Omental fat pad (tissue), 4 donors: ENCODE results near the gene CD93. TPM values are rescaled to one million over a fixed set of nuclear protein-coding genes. Genes with fewer than 3 reads are reported as not detected.

Source experiments
- ATAC-seq: fragments of 150-250 bp; one replicate; pipeline ENCODE4 v1.9.1; 2016; ENCODE audit warnings: mild to moderate bottlenecking, moderate library complexity; ENCODE audit not compliant: low FRiP score
- DNase-seq: peaks from one replicate; pipeline ENCODE4 v3.0.0-alpha.2; 2019; ENCODE audit warnings: low spot score
- CTCF ChIP-seq, 3 donors: fragments of 450-650 bp; IDR thresholded peaks; one replicate each; pipeline ENCODE4 v1.5.1; 2016 to 2017; ENCODE audit warnings: antibody characterized with exemption in 3 of 3, mild to moderate bottlenecking in 3 of 3, moderate library complexity in 2 of 3
- total RNA-seq, 4 donors: library from RNA; depleted of rRNA; stranded (reverse); fragments of >200 nt; gene quantifications; one replicate each; pipeline ENCODE4 v1.1.0, GENCODE V29; 2016

CD93 gene, protein sequence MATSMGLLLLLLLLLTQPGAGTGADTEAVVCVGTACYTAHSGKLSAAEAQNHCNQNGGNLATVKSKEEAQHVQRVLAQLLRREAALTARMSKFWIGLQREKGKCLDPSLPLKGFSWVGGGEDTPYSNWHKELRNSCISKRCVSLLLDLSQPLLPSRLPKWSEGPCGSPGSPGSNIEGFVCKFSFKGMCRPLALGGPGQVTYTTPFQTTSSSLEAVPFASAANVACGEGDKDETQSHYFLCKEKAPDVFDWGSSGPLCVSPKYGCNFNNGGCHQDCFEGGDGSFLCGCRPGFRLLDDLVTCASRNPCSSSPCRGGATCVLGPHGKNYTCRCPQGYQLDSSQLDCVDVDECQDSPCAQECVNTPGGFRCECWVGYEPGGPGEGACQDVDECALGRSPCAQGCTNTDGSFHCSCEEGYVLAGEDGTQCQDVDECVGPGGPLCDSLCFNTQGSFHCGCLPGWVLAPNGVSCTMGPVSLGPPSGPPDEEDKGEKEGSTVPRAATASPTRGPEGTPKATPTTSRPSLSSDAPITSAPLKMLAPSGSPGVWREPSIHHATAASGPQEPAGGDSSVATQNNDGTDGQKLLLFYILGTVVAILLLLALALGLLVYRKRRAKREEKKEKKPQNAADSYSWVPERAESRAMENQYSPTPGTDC
- total RNA-seq = 100 to 1,000 TPM in 3 of 4 donors, 10 to 100 TPM in 1; 43.8 to 227 (median 140) TPM

GRCh38 chr20:23086056-23086566, at the start of gene CD93:
Gene CD93, minus strand, starts transcription at chr20:23086324. Its CDS starts 132 bp downstream, at chr20:23086192.
- DNase-seq (no peak), ATAC-seq (peak; percentile 41)
- TF ChIP-seq CTCF (IDR thresholded peaks at IDR 0.05) = no peak

DNA sequence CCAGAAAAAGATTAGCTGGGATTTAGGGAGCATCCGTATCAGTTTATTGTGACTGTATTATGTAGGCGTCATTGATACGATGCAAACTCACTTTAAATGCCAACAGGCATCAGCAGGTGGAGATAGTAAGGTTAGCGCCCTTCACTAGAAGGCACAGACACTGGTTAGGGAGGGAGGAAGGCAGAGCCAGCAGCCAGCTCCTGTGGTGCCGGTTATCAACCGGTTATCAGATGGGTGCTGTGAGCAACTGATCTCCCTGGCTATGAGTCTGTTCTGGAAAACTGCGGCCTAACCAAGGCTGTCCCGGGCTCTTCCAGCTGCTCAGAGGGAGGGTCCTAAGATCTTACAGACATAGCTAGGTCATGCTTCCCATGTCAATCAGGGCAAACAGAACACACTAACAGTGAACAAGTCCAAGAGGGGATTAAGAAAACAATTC, 47.5 kb upstream of the CD93 start:
- no peak for TF ChIP-seq CTCF (IDR thresholded peaks at IDR 0.05)
- ATAC-seq = no peak
- DNase-seq = no peak

DNA sequence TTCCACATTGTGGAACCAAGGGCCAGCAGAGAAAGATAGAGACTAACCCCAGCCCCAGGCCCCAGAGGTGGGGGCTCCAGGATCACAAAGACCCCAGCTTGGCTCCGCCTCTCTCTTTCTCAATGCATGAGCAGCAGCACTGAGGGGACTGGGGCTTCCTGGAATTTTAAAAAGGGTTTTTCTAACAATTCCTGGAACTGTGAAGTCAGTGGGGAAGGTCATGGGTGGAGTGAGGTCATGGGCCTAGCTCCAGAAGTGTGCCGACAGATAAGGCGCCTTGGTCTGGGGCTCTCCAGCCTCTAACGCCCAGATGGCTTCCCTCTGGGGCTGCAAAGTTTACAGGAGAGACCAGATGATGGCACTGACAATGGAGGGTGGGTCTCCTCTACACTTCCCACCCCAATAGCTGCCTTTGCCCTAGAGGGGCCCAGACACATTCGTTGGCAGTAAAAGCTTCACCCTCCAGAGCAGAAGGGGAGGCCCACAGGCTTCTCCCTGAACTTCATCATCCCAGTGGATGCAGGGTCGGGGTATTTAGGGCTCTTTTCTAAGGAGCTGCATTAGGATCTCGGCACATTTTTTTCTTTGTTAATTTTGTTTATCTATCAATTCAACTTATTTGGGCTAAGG, 46.9 kb upstream of the CD93 start:
- peak; percentile 23 for DNase-seq
- ATAC-seq = no peak
- TF ChIP-seq CTCF (IDR thresholded peaks at IDR 0.05) = no peak

DNA sequence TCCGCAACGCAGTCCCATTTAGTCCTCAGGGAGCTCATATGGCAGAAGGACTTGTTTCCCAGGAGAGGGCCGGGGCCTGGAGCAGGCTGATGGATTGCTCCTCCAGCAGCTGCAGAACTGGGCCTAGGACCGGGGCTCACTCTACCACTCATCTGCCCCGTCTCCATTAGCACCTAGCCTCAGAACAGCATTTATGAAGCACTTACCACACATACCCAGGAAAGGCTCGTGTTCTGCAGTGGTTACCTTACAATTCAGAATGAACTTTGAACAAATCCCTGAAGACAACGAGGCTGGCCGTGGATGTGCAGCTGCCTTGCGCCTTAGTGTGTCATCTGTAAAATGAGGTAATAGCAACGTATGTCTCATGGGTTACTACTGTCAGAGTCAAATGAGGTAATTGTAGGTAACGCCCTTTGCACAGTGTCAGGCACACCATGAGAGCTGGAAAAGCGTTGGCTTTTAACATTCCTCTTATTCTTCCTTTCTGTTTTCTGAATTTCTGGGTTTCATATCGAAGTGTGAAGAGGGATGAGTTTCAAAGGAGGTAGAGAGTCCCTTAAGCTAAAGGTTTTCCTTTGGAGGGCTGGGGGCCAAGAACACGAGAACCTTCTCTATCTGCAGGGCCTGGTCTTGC, 46.3 kb upstream of the CD93 start:
- TF ChIP-seq CTCF (IDR thresholded peaks at IDR 0.05) = no peak
- ATAC-seq (no peak), DNase-seq (peak; percentile 22)

- peak; percentile 13 for DNase-seq
- no peak for ATAC-seq
- TF ChIP-seq CTCF (IDR thresholded peaks at IDR 0.05) = no peak
These were observed 45.6 kb upstream of the CD93 start for GRCh38 chr20:23131766-23132165.

GRCh38 chr20:23130622-23131140, 44.6 kb upstream of the CD93 start:
- DNase-seq (no peak), ATAC-seq (no peak)
- no peak for TF ChIP-seq CTCF (IDR thresholded peaks at IDR 0.05)
